Loucy (cell line): ENCODE measurements around the gene CCDC201.
"Not testable (repeated sequence)": the region's sequence is repeated elsewhere in the genome, so short reads cannot be mapped to it uniquely, and the experiment has no call there.

Experiments used
- H2AFZ ChIP-seq: fragments of 200-600 bp; sonication (generic); 2 replicates; pipeline ENCODE4 v1.6.0; 2016; ENCODE audit warnings: antibody characterized with exemption, mild to moderate bottlenecking, low read length, moderate library complexity
- H3F3A ChIP-seq: fragments of 200-600 bp; 2 replicates; pipeline ENCODE4 v1.6.0; 2016; ENCODE audit warnings: antibody characterized with exemption, low read depth, mild to moderate bottlenecking
- H3K27me3 ChIP-seq: fragments of 200-600 bp; sonication (generic); 2 replicates; pipeline ENCODE4 v1.6.1; 2014; ENCODE audit warnings: low read length, mild to moderate bottlenecking; ENCODE audit not compliant: insufficient read depth, poor library complexity, severe bottlenecking
- H3K36me3 ChIP-seq: fragments of 200-600 bp; sonication (generic); 2 replicates; pipeline ENCODE4 v1.6.1; 2016; ENCODE audit warnings: low read length; ENCODE audit not compliant: insufficient read depth
- H3K4me1 ChIP-seq: fragments of 200-600 bp; sonication (generic); 2 replicates; pipeline ENCODE4 v1.5.1; 2014; ENCODE audit warnings: low read length, mild to moderate bottlenecking; ENCODE audit not compliant: insufficient read depth, poor library complexity, severe bottlenecking
- H3K4me2 ChIP-seq: fragments of 200-600 bp; sonication (generic); 2 replicates; pipeline ENCODE4 v1.6.0; 2014; ENCODE audit warnings: antibody characterized with exemption, low read length, low read depth, mild to moderate bottlenecking; ENCODE audit not compliant: poor library complexity, severe bottlenecking
- H3K4me3 ChIP-seq: fragments of 200-600 bp; sonication (generic); 2 replicates; pipeline ENCODE4 v1.5.1; 2014; ENCODE audit warnings: low read length, mild to moderate bottlenecking, mixed read lengths; ENCODE audit not compliant: poor library complexity, severe bottlenecking
- H3K79me2 ChIP-seq: fragments of 200-600 bp; sonication (generic); 2 replicates; pipeline ENCODE4 v1.6.1; 2014; ENCODE audit warnings: low read length; ENCODE audit not compliant: insufficient read depth
- H3K9ac ChIP-seq: fragments of 200-600 bp; sonication (generic); 2 replicates; pipeline ENCODE4 v1.6.0; 2014; ENCODE audit warnings: mild to moderate bottlenecking, low read depth, low read length, moderate library complexity; ENCODE audit not compliant: poor library complexity, severe bottlenecking
- H3K9me2 ChIP-seq: fragments of 200-600 bp; sonication (generic); replicated peaks from 2 replicates; pipeline ENCODE4 v1.6.1; 2016; ENCODE audit warnings: low read depth, low read length, mixed read lengths
- H3K9me3 ChIP-seq: fragments of 200-600 bp; sonication (generic); 2 replicates; pipeline ENCODE4 v1.6.1; 2014; ENCODE audit warnings: mild to moderate bottlenecking, antibody characterized with exemption, low read length, low read depth; ENCODE audit not compliant: insufficient read depth
- H4K20me1 ChIP-seq: fragments of 200-600 bp; sonication (generic); 2 replicates; pipeline ENCODE4 v1.6.0; 2014; ENCODE audit warnings: antibody characterized with exemption, low read length, mild to moderate bottlenecking; ENCODE audit not compliant: insufficient read depth, poor library complexity, severe bottlenecking
- EZH2phosphoT487 ChIP-seq: fragments of 200-600 bp; IDR thresholded peaks from 2 replicates; pipeline ENCODE4 v1.6.1; 2018; ENCODE audit warnings: antibody characterized with exemption, mild to moderate bottlenecking, moderate library complexity, borderline replicate concordance
- TF ChIP-seq, protein P1 (sequence below): fragments of 200-600 bp; sonication (generic); conservative IDR thresholded peaks from 2 replicates; pipeline ENCODE4 v1.5.1; 2014; ENCODE audit warnings: mild to moderate bottlenecking, antibody characterized with exemption, low read length

Gene CCDC201

DNA sequence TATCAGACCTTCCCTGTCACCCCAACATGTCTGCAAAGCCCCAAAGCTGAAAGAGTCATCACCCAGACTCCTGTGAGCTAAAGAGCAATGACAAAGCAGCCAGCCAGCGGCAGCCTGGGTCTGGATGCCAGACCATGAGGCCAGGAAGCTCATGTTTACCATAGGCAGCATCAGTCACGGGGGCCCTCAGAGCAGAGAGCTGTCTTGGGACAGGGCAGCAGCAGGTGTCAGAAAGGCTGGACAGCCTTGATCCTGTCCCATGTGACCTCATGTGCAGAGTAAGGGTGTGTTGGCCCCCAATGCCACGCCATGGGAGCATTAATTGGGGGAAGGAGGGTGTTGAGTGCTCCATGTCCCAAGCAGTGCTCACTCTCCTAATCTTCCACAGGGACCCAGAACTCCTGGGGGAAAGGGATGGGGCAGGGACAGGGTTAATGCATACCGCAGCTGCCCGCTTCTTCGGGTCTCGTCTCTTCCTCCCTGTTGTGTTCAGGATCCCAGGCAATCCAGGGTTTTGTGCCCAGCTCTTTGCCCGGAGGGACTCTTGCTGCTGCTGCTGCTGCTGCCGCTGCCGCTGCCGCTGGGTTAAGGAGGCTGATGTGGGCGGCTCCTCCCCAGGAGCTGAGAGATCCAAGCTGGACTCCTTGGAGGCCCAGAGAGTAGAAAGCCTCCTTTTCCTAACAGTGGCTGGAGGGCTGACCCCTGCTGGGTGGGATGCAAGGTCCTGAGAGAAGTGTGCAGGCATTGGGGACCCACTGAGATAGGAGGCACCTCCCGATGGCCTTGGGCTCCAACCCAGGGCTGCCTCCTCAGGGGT, 7.1 kb downstream of the CCDC201 start:
- TF ChIP-seq, protein P1, sequence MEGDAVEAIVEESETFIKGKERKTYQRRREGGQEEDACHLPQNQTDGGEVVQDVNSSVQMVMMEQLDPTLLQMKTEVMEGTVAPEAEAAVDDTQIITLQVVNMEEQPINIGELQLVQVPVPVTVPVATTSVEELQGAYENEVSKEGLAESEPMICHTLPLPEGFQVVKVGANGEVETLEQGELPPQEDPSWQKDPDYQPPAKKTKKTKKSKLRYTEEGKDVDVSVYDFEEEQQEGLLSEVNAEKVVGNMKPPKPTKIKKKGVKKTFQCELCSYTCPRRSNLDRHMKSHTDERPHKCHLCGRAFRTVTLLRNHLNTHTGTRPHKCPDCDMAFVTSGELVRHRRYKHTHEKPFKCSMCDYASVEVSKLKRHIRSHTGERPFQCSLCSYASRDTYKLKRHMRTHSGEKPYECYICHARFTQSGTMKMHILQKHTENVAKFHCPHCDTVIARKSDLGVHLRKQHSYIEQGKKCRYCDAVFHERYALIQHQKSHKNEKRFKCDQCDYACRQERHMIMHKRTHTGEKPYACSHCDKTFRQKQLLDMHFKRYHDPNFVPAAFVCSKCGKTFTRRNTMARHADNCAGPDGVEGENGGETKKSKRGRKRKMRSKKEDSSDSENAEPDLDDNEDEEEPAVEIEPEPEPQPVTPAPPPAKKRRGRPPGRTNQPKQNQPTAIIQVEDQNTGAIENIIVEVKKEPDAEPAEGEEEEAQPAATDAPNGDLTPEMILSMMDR: no peak
- Histone ChIP-seq H3F3A (no peaks in the 10 kb centered on the region), H2AFZ (no peak overlapping the region), H3K9ac (no peak overlapping the region), H3K9me3 (no peaks in the 10 kb centered on the region), H3K36me3 (no peaks in the 10 kb centered on the region), H4K20me1 (no peaks in the 10 kb centered on the region), H3K4me3 (no peak overlapping the region), H3K79me2 (no peaks in the 10 kb centered on the region), H3K4me1 (no peaks in the 10 kb centered on the region), H3K9me2 (no peaks in the 10 kb centered on the region), H3K27me3 (no peaks in the 10 kb centered on the region), H3K4me2 (no peak overlapping the region)

- Histone ChIP-seq H4K20me1 (no peaks in the 10 kb centered on the region), H3K9me2 (no peaks in the 10 kb centered on the region), H3F3A (no peaks in the 10 kb centered on the region), H3K36me3 (no peaks in the 10 kb centered on the region), H3K9ac (no peak overlapping the region), H3K4me3 (no peak overlapping the region), H2AFZ (no peak overlapping the region), H3K79me2 (no peaks in the 10 kb centered on the region), H3K4me2 (no peak overlapping the region), H3K9me3 (no peaks in the 10 kb centered on the region), H3K27me3 (no peaks in the 10 kb centered on the region), H3K4me1 (no peaks in the 10 kb centered on the region)
- TF ChIP-seq, protein P1: no peak
- no peak for TF ChIP-seq EZH2phosphoT487
These were observed 9.2 kb downstream of the CCDC201 start for GRCh38 chr7:45863715-45864114.

GRCh38 chr7:45856888-45857287, 16.0 kb downstream of the CCDC201 start:
- H3K4me1 ChIP-seq, H3K79me2 ChIP-seq, H3K27me3 ChIP-seq: not testable (repeated sequence)

DNA sequence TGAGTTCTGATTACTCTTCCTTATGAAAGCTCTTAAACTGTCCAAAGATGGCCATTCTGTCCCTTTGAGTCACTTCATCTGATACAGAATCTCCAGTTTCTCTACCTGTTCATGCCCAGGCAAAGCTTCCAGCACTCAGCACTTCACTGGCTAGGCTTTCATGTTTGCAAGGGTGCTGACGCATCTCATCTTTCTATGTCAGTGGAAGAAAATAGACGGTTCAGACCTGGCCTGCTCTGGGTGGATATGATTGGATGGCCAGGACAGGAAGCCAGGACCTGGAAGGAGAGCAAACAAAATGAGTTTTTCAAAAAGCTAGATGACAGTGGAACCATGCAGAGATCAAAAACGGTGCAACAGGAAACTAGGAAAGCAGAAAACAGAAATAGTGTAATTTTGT, 17.2 kb downstream of the CCDC201 start:
- not testable (repeated sequence) for H3K9me3 ChIP-seq, H3K4me1 ChIP-seq, H3K4me3 ChIP-seq, H3K27me3 ChIP-seq, H4K20me1 ChIP-seq, H3K9me2 ChIP-seq, H3K36me3 ChIP-seq, H2AFZ ChIP-seq, H3F3A ChIP-seq, H3K9ac ChIP-seq, H3K4me2 ChIP-seq, H3K79me2 ChIP-seq

More at GRCh38 chr7:45856888-45857287, 16.0 kb downstream of the CCDC201 start:
- not testable (repeated sequence) for H3K4me2 ChIP-seq, H3K36me3 ChIP-seq, H3K9me3 ChIP-seq, H4K20me1 ChIP-seq, H3K9ac ChIP-seq, H3F3A ChIP-seq, H2AFZ ChIP-seq, H3K9me2 ChIP-seq, H3K4me3 ChIP-seq

DNA sequence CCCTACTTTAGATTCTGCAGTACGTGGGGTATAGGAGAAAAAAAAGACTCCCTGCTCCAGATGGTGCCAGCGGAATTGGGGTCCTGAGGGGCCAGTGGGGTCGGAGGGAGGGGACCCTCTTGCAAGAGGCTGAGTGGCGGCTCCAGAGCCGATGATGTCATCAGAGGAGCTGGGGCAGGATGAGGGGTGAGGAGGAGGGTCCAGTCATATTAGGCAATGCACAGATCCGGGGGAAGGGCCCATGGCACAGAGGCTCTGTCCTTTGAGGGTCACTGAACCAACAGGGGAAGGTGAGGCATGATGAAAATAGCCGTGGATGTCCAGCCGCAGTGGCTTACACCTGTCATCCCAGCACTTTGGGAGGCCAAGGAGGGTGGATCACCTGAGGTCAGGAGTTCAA, 19.4 kb downstream of the CCDC201 start:
- not testable (repeated sequence) for H3K4me1 ChIP-seq, H2AFZ ChIP-seq, H3K9me3 ChIP-seq, H3K4me3 ChIP-seq, H4K20me1 ChIP-seq, H3K36me3 ChIP-seq, H3K9ac ChIP-seq, H3F3A ChIP-seq, H3K27me3 ChIP-seq, H3K79me2 ChIP-seq, H3K9me2 ChIP-seq, H3K4me2 ChIP-seq

- H3K9ac ChIP-seq, H3K4me3 ChIP-seq, H3K4me2 ChIP-seq, H3F3A ChIP-seq, H4K20me1 ChIP-seq, H3K4me1 ChIP-seq, H3K9me2 ChIP-seq, H2AFZ ChIP-seq, H3K9me3 ChIP-seq, H3K79me2 ChIP-seq, H3K36me3 ChIP-seq, H3K27me3 ChIP-seq: not testable (repeated sequence)
These were observed 19.9 kb downstream of the CCDC201 start for GRCh38 chr7:45852984-45853383.
